Activated CD4-positive, alpha-beta T cell treated with anti-CD3 and anti-CD28 coated beads for 24 hours (primary cell): Measurements from ENCODE around the gene IDH3A.

ENCODE experiments used
- DNase-seq, 2 donors: peaks; one replicate each; pipeline ENCODE4 v3.0.0-alpha.2; 2020; ENCODE audit warnings: low read depth in 2 of 2

Gene IDH3A

DNA sequence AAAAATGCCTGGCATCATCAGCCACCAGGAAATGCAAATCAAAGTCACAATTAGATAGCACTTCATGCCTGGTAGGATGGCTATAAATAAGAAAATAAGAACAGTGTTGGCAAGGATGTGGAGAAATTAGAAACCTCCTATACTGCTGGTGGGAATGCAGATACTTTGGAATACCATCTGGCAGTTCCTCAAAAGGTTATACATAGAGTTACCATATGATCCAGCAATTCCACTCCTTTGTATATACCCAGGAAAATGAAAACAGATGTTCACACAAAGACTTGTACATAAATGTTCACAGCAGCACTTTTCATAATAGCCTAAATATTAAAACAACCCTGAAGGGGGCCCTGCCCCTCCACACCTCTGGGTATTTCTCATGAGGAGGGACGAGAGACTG is 71.6 kb downstream of the IDH3A start:
- no peak for DNase-seq
